ENCODE data around the gene PDLIM1.

DNA sequence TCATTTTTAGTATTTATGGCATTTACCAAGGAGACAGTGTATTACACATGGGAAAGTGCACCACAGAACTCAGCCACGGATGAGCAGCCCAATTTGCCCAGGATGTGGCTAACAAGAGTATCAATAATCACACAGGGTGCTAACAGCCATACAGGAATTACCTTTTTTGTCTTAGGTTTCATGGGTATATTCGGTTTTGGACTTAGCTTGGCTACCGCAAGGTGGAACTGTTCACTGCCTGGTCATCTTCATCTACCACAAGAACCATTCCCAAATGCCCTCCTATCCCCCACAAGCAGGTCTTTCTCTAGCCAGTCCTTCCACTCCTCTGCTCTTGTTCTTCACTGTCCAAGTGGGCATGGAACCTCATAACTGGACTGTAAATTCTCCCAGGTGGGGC is 6.0 kb downstream of the PDLIM1 start:
- TF ChIP-seq, protein P1, sequence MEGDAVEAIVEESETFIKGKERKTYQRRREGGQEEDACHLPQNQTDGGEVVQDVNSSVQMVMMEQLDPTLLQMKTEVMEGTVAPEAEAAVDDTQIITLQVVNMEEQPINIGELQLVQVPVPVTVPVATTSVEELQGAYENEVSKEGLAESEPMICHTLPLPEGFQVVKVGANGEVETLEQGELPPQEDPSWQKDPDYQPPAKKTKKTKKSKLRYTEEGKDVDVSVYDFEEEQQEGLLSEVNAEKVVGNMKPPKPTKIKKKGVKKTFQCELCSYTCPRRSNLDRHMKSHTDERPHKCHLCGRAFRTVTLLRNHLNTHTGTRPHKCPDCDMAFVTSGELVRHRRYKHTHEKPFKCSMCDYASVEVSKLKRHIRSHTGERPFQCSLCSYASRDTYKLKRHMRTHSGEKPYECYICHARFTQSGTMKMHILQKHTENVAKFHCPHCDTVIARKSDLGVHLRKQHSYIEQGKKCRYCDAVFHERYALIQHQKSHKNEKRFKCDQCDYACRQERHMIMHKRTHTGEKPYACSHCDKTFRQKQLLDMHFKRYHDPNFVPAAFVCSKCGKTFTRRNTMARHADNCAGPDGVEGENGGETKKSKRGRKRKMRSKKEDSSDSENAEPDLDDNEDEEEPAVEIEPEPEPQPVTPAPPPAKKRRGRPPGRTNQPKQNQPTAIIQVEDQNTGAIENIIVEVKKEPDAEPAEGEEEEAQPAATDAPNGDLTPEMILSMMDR (IDR thresholded peaks at IDR 0.05; ENCODE audit: low read length), result no peak
- no peak for TF ChIP-seq EZH2 (optimal IDR thresholded peaks at IDR 0.05; ENCODE audit: low read depth, low read length)
- no peak for TF ChIP-seq EZH2phosphoT487 (IDR thresholded peaks at IDR 0.05; ENCODE audit: low read length)
